K562 (cell line): ENCODE results near the gene SGMS1. TPM values are rescaled to one million over a fixed set of nuclear protein-coding genes. Genes with fewer than 3 reads are reported as not detected.

Source experiments
- ATAC-seq: fragments of 200-7000 bp; cut with Tn5 transposase; 3 replicates; pipeline ENCODE4 v1.9.1; 2020; ENCODE audit warnings: moderate library complexity
- BruUV-seq: library from RNA; stranded (reverse); fragments of 400-500 nt; replicated peaks from 2 replicates; lab custom pipeline; 2021; lab: Mats Ljungman, UMichigan
- CTCF ChIA-PET: fragments of 300-600 bp; formaldehyde crosslinking; extraction: SDS; loops from one replicate; lab custom pipeline; 2021; ENCODE audit warnings: low intra/inter-chr PET ratio; lab: Yijun Ruan, JAX
- POLR2A ChIA-PET: fragments of 300-600, 350-650 bp; sonication (Branson Sonifier 250); formaldehyde crosslinking; extraction: SDS; loops from one replicate; lab custom pipeline; 2021; ENCODE audit warnings: antibody characterized with exemption, inconsistent platforms; lab: Yijun Ruan, JAX
- DNase-seq, 4 experiments: peaks; one replicate each; pipeline versions ENCODE4 v3.0.0 to v3.0.0-alpha.2; 2011 to 2018; ENCODE audit warnings: low spot score in 3 of 4, mixed read lengths in 3 of 4; ENCODE audit errors: extremely low read depth in 1 of 4
- FAIRE-seq: peaks from 2 replicates; lab custom pipeline; 2011; peaks lifted over from hg19 to GRCh38; lab: Jason Lieb, UNC
- H2AFZ ChIP-seq: 2 replicates; pipeline ENCODE4 v1.6.0; 2011; ENCODE audit warnings: low read depth, low read length, control low read depth, inconsistent platforms
- H3K27ac ChIP-seq: fragments of 200-600 bp; 3 replicates; pipeline ENCODE4 v1.8.0; 2011; ENCODE audit warnings: low read depth, mild to moderate bottlenecking, control low read depth, inconsistent platforms, low read length, moderate library complexity, mixed read lengths; ENCODE audit errors: extremely low read depth
- H3K27me3 ChIP-seq, 2 experiments: fragments of 300-600 bp in 1 of 2; 2 replicates in 1 of 2; 3 replicates in 1 of 2; pipeline versions ENCODE4 v1.6.0 to v1.8.0; 2011; ENCODE audit warnings: inconsistent platforms in 2 of 2, low read length in 2 of 2, mild to moderate bottlenecking in 1 of 2, mixed read lengths in 1 of 2, moderate library complexity in 1 of 2; ENCODE audit not compliant: control insufficient read depth in 2 of 2, insufficient read depth in 2 of 2
- H3K36me3 ChIP-seq: fragments of 300-600 bp; 3 replicates; pipeline ENCODE4 v1.8.0; 2011; ENCODE audit warnings: mild to moderate bottlenecking, low read length, inconsistent platforms; ENCODE audit not compliant: control insufficient read depth, insufficient read depth
- H3K4me1 ChIP-seq, 2 experiments: fragments of 200-600 bp in 1 of 2; replicated peaks in 1 of 2; 2 replicates in 1 of 2; 3 replicates in 1 of 2; pipeline versions ENCODE4 v1.5.1 to v1.8.0; 2011; ENCODE audit warnings: inconsistent platforms in 2 of 2, low read length in 2 of 2, mild to moderate bottlenecking in 1 of 2, mixed read lengths in 1 of 2, moderate library complexity in 1 of 2; ENCODE audit not compliant: control insufficient read depth in 2 of 2, insufficient read depth in 2 of 2
- H3K4me2 ChIP-seq: 2 replicates; pipeline ENCODE4 v1.6.1; 2011; ENCODE audit warnings: low read length, control low read depth, inconsistent platforms, mixed read lengths; ENCODE audit not compliant: insufficient read depth
- H3K4me3 ChIP-seq: fragments of 200-600 bp; sonication (generic), shearing (Covaris generic); 2 replicates; pipeline ENCODE4 v1.5.1; 2016; ENCODE audit warnings: control low read depth, inconsistent platforms
- H3K79me2 ChIP-seq: fragments of 200-600 bp; 3 replicates; pipeline ENCODE4 v1.8.0; 2011; ENCODE audit warnings: low read length, inconsistent platforms; ENCODE audit not compliant: control insufficient read depth, insufficient read depth
- H3K9ac ChIP-seq, 2 experiments: 2 replicates each; pipeline versions ENCODE4 v1.6.0 to v1.6.1; 2011; ENCODE audit warnings: low read depth in 2 of 2, low read length in 2 of 2, control low read depth in 1 of 2, inconsistent platforms in 1 of 2, mild to moderate bottlenecking in 1 of 2, mixed read lengths in 1 of 2; ENCODE audit not compliant: insufficient read depth in 1 of 2
- H3K9me1 ChIP-seq: one replicate; pipeline ENCODE4 v1.6.0; 2011; ENCODE audit warnings: inconsistent platforms, mild to moderate bottlenecking, low read length, moderate library complexity; ENCODE audit not compliant: control insufficient read depth, insufficient read depth
- H3K9me3 ChIP-seq: replicated peaks from 2 replicates; pipeline ENCODE4 v1.5.1; 2011; ENCODE audit warnings: low read depth, low read length, inconsistent platforms; ENCODE audit not compliant: control insufficient read depth, insufficient read depth
- H4K20me1 ChIP-seq: replicated peaks from 2 replicates; pipeline ENCODE4 v1.6.1; 2011; ENCODE audit warnings: low read length, inconsistent platforms, mixed read lengths; ENCODE audit not compliant: control insufficient read depth, insufficient read depth
- ATF2 ChIP-seq: sonication (generic); formaldehyde crosslinking; IDR thresholded peaks from 2 replicates; pipeline ENCODE4 v1.8.1; 2022; ENCODE audit warnings: missing genetic modification reagents
- CHD4 ChIP-seq: fragments of 200-600 bp; sonication (generic); IDR thresholded peaks from 3 replicates; pipeline ENCODE4 v1.6.1; 2012; ENCODE audit warnings: low read depth, mild to moderate bottlenecking, mixed read lengths, low read length, inconsistent platforms; ENCODE audit not compliant: insufficient read depth, insufficient replicate concordance, poor library complexity, severe bottlenecking
- ETV1 ChIP-seq: fragments of 450-650 bp; conservative IDR thresholded peaks from 2 replicates; pipeline ENCODE4 v1.6.1; 2016; ENCODE audit warnings: missing genetic modification characterization, control low read depth, low read depth, missing compliant biosample characterization
- FUS ChIP-seq: fragments of 200-400 bp; formaldehyde crosslinking; optimal IDR thresholded peaks from 2 replicates; pipeline ENCODE3; 2017; ENCODE audit warnings: low read depth, low read length
- GTF2F1 ChIP-seq: IDR thresholded peaks from 2 replicates; pipeline ENCODE4 v1.6.1; 2011; ENCODE audit warnings: low read depth, low read length, improper control_type of control experiment
- HDGF ChIP-seq: fragments of 450-650 bp; IDR thresholded peaks from 2 replicates; pipeline ENCODE4 v1.6.1; 2016
- JUND ChIP-seq, 2 experiments: IDR thresholded peaks; 2 replicates in 1 of 2; 3 replicates in 1 of 2; pipeline ENCODE4 v1.6.1; 2011; ENCODE audit warnings: borderline replicate concordance in 2 of 2, low read depth in 2 of 2, low read length in 2 of 2, improper control_type of control experiment in 1 of 2, missing biosample characterization in 1 of 2, missing genetic modification characterization in 1 of 2, missing genetic modification reagents in 1 of 2
- MEF2A ChIP-seq: IDR thresholded peaks from 2 replicates; pipeline ENCODE4 v1.6.1; 2011; ENCODE audit warnings: low read depth, mild to moderate bottlenecking, low read length, moderate library complexity; ENCODE audit not compliant: control insufficient read depth
- MLX ChIP-seq, 2 experiments: fragments of 450-650 bp in 1 of 2; sonication (generic) in 1 of 2; formaldehyde crosslinking; conservative IDR thresholded peaks; 2 replicates each; pipeline versions ENCODE4 v1.4.0 to v1.8.1; 2020 to 2022; ENCODE audit warnings: mild to moderate bottlenecking in 1 of 2, missing genetic modification reagents in 1 of 2
- NELFE ChIP-seq: IDR thresholded peaks from 2 replicates; pipeline ENCODE4 v1.6.1; 2011; ENCODE audit warnings: mild to moderate bottlenecking; ENCODE audit not compliant: insufficient read depth, insufficient read length
- RAD21 ChIP-seq, 2 experiments: fragments of 250-450 bp in 1 of 2; fragments of 450-650 bp in 1 of 2; sonication (Bioruptor Pico) in 1 of 2; formaldehyde crosslinking in 1 of 2; IDR thresholded peaks in 1 of 2; conservative IDR thresholded peaks in 1 of 2; 2 replicates each; pipeline versions ENCODE4 v1.4.0 to v1.8.0; 2020 to 2022; ENCODE audit warnings: mild to moderate bottlenecking in 2 of 2, moderate library complexity in 1 of 2
- RBM22 ChIP-seq: fragments of 200-400 bp; formaldehyde crosslinking; IDR thresholded peaks from 2 replicates; pipeline ENCODE4 v1.6.1; 2018; ENCODE audit warnings: low read length, low read depth; ENCODE audit not compliant: poor library complexity, severe bottlenecking
- ZNF431 ChIP-seq: sonication (generic); formaldehyde crosslinking; IDR thresholded peaks from 2 replicates; pipeline ENCODE4 v1.8.0; 2022; ENCODE audit warnings: mild to moderate bottlenecking, missing genetic modification reagents
- ZNF518B ChIP-seq: fragments of 250-450 bp; sonication (Bioruptor Pico); IDR thresholded peaks from 2 replicates; pipeline ENCODE4 v1.5.0; 2021; ENCODE audit warnings: mild to moderate bottlenecking, moderate library complexity
- WGBS: fragments of 100-300 bp; shearing (Covaris generic); methylation state at CpG from one replicate; pipeline ENCODE4 v1.1.6; 2016; ENCODE audit warnings: low coverage, mixed read lengths; ENCODE audit not compliant: insufficient coverage; ENCODE audit errors: missing lambda C conversion rate; 5-methylcytosine and 5-hydroxymethylcytosine counted together
- in situ Hi-C: fragments of 300-500 bp; cut with MboI; formaldehyde crosslinking; loops from 4 replicates; pipeline ENCODE4 v1.15.0; 2018; ENCODE audit warnings: inconsistent platforms, mixed read lengths
- intact Hi-C: fragments of 100-400 bp; cut with micrococcal nuclease; formaldehyde crosslinking; loops from 2 replicates; pipeline ENCODE4 v1.14.2; 2022
- polyA plus RNA-seq, 8 experiments: library from polyadenylated mRNA; depleted of rRNA in 4 of 8; stranded (reverse) in 5 of 8; unstranded in 3 of 8; fragments of >200 nt; fragmentation: Nextera tagmentation in 2 of 8; fragmentation: Illumina TruSeq in 1 of 8; extraction: Ambion mirVana in 2 of 8; extraction: Trizol in 1 of 8; gene quantifications; 2 replicates each; pipeline versions ENCODE4 v1.2.1 to v1.2.3, GENCODE V29; 2011 to 2014; ENCODE audit warnings: inconsistent platforms in 1 of 8, missing spikeins in 1 of 8
- total RNA-seq, 7 experiments: library from RNA; depleted of rRNA in 6 of 7; stranded (reverse); fragments of >200 nt in 6 of 7; fragmentation: Illumina TruSeq in 2 of 7; extraction: Trizol in 2 of 7; gene quantifications; 2 replicates each; pipeline versions ENCODE4 v1.2.1 to v1.2.3, GENCODE V29; 2011 to 2021; ENCODE audit warnings: low replicate concordance in 1 of 7

SGMS1 gene
- total and polyA plus RNA-seq, 9 of the 15 experiments (the other 6 are each of a cell fraction or from before 2014, with no cell fraction given) = 22.6 to 232 (median 82.2) TPM

- H3K36me3 ChIP-seq = peaks cover 22% of the 10 kb centered on the region
- WGBS = 56% methylated on average over 6 of the region's 6 CpGs
- peaks cover 6 to 51% of the 10 kb centered on the region in 2 experiments; a peak in 3 of 5 replicates for H3K4me1 ChIP-seq
- H3K9ac ChIP-seq = peak overlapping the region in 1 of 2 experiments; percentile 49; a peak in 2 of 4 replicates
- POLR2A ChIA-PET = interaction anchor here (0.6 to 8.2 kb wide), 10 partner anchors 8 to 49 kb away, joined by 3 to 67 read pairs (median 4); partner anchors contain the start of gene SGMS1
- no peaks in the 10 kb centered on the region for H3K9me3 ChIP-seq
- H3K27ac ChIP-seq = peak overlapping the region; percentile 81
- peak overlapping the region; percentile 66; the same call in 1 of the 2 replicates for H3K4me2 ChIP-seq
- no peaks in the 10 kb centered on the region for H3K27me3 ChIP-seq
- no peak overlapping the region for H3K4me3 ChIP-seq
- DNase-seq = no peak
- peak; percentile 47 for ATAC-seq
- CTCF ChIA-PET = no interaction called here
- in situ Hi-C loops (no loop called here), intact Hi-C loops (no loop called here)
- BruUV-seq = no TSS peak
- no peaks in the 10 kb centered on the region for H3K9me1 ChIP-seq
- FAIRE-seq = peak; percentile 29
- peaks cover 87% of the 10 kb centered on the region for H3K79me2 ChIP-seq
- peak overlapping the region; percentile 78; the same call in 1 of the 2 replicates for H2AFZ ChIP-seq
- no peaks in the 10 kb centered on the region for H4K20me1 ChIP-seq
- TF ChIP-seq ZNF518B (CRISPR knock-in tag) = no peak
- TF ChIP-seq RBM22 = no peak
- TF ChIP-seq FUS = no peak
- peak; percentile 77 for TF ChIP-seq JUND (IDR thresholded peaks at IDR 0.05; ENCODE audit: borderline replicate concordance, low read depth, low read length)
- peak; percentile 73; the same call in 2 of the 3 replicates for TF ChIP-seq JUND (tag; IDR thresholded peaks at IDR 0.05; ENCODE audit: borderline replicate concordance, low read depth, low read length)
- no peak for TF ChIP-seq ZNF431 (CRISPR knock-in tag)
- TF ChIP-seq ETV1 (tag) = peak; percentile 18; the same call in 1 of the 2 replicates
- no peak for TF ChIP-seq GTF2F1
- no peak for TF ChIP-seq HDGF
- no peak for TF ChIP-seq CHD4
- TF ChIP-seq NELFE = no peak
- no peak for TF ChIP-seq MEF2A
- TF ChIP-seq ATF2 (CRISPR knock-in tag) = no peak
- no peak for TF ChIP-seq MLX (CRISPR knock-in tag; conservative IDR thresholded peaks at IDR 0.05)
- no peak for TF ChIP-seq RAD21 (CRISPR knock-in tag; conservative IDR thresholded peaks at IDR 0.05 in 1 of 2, IDR thresholded peaks at IDR 0.05 in 1 of 2)
These were observed 30.0 kb downstream of the SGMS1 start for GRCh38 chr10:50593523-50594376.
